HG02642 (cell line): ENCODE results near the gene VWDE.

Experiments
- ATAC-seq: cut with Tn5 transposase; IDR thresholded peaks from one replicate; pipeline ENCODE4 v1.9.1; 2021; ENCODE audit warnings: mild to moderate bottlenecking; ENCODE audit not compliant: unreplicated experiment, poor library complexity

VWDE gene

DNA sequence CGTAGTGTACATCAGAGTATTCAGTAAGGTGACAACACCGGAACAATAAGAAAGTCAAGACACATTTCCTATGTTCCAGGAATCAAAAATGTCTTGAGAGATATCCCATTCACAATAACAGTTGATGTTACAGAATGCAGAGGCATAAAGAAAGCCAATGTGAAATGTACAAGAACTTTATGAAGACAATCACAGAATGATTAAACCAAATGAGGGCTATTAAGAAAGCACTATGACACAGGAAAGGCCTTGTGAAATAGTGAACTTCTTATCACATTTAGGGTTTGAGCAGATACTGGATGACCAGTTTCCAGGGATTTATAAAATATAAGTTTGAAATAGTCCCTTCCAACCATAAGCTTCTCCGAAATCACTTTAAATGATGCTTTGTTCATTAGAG is 52.7 kb downstream of the VWDE start:
- ATAC-seq, result no peak

DNA sequence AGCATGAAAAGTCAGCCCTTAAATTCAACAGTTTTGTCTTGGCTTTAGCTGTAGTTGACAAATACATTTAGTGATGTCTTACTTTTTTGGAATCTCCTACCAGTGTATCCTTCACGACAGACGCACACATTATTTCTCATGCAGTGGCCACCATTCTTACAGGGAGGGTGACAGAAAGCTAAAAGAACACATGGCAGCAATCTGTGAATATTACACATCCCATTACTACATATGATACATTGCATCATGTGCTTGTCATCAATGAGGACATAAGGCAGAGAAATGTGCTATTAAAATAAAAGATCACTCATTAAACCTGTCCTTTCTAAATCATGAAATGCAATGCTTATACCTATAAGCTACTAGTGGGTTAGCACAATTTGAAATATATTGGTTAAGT is 66.6 kb downstream of the VWDE start:
- no peak for ATAC-seq

GRCh38 chr7:12328888-12329770 is 74.5 kb downstream of the VWDE start:
- ATAC-seq, result no peak

DNA sequence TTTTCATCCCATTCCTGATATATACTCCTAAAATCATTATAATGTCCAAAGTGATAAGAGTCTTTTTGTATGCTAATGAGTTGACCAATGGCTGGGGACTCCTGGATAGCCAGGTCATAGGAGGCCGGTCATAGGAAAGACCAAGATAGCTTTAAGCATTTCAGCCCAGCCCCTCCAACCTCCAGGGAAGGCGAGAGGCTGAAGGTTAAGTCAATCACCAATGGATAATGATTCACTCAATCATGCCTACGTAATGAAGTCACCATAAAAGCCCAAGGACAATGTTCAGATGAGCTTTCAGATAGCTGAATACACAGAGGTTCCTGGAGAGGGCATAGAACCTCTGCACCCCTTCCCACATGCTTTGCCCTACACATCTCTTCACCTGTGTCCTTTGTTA is 75.7 kb downstream of the VWDE start:
- ATAC-seq, result no peak

DNA sequence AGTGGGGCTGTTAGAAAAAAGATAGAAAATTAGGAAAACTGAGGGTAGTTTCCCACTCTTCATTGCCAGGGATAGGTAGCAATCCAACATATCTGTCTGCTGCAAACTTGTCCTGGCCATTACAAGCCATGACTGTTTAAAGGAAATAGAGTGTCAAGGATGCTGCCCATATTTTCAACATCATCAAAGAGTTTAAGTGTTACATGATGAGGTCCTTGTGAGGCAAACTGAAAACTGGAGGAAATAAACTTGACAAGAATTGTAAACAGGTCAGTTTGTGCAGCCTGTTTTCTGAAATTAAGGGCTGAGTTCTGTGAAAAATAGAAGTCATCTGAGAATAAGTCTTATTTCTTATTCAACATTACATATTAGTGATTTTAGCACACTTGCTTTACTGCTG is 78.0 kb downstream of the VWDE start:
- ATAC-seq, result no peak

- peak; percentile 33 for ATAC-seq
These were observed 80.2 kb downstream of the VWDE start for GRCh38 chr7:12323415-12323814.

DNA sequence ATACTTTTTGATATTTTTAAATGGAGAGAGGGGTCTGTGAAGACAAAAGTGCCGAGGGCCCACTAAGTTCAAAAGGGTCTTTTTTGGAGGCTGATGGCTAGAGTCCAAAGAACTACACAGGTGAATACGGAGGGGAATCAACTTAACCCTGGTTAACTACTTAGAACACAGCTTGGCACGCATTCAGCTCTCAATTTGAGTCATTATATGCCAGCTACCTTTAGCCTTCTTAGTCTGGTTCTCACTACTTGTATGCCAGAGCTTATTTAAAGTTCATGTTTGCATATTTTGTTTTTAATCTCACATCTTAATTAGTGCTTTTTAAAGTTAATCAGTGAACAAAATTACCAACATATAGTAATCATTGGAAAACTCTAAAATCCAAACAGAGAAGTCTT is 80.8 kb downstream of the VWDE start:
- ATAC-seq, result peak; percentile 79

DNA sequence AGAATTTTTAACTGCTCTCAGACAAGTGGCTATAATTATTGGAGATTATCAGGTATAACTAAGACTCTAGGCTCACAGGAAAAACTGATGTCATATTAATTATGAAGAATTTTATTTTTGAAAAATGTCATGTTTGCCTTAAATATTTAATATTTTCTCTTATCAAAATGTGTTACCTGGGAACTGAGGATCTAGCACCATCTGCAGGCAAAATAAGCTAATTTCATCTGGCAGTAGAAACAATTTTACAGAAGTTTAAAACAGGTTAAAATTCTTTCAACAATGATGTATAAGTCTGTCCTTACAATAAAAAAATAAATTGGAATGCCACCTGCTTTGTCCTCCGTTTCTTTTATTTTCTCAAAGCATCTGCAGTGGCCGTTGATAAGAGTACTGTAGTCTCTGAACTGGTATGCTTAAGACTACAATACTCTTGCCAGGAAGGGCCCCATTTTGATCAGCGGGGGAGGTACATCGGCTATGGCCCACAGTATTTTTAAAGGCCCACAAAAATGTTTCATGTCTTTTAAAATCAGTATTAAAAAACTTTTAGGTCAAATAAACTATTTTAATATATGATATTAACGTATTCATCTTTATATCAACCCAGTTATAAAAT is 81.3 kb downstream of the VWDE start:
- no peak for ATAC-seq

DNA sequence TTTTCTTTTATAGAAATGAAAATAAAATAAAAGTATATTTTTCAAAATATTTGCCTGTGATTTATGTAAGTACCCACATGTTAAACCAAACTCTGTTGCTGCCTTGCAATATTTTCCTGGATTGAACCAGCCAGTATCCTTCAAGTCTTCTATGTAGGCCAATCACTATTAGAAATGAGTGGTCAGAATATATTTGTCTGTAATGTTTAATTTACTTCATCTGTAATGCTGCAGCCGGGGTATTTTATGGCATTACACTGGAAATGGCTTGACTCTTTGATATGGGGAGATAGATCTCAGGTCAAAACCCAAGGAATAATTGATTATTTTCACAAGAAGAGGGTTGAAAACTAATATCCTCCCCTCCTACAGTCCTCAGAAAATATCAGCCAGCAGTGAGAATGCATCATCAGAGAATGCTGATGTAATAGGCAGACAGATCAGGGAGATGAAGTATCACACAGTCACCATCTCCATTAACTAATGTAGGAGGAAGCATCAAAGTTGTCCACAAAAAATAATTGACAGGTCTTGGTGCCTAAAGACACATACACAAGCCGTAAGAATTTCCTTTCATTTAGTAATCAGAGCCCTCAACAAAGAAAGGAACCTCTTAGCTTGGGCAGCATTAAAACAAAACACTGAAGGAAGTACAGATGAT is 82.5 kb downstream of the VWDE start:
- no peak for ATAC-seq

- no peak for ATAC-seq
These were observed 83.3 kb downstream of the VWDE start for GRCh38 chr7:12320241-12320986.

GRCh38 chr7:12317675-12318074 is 86.0 kb downstream of the VWDE start:
- no peak for ATAC-seq

DNA sequence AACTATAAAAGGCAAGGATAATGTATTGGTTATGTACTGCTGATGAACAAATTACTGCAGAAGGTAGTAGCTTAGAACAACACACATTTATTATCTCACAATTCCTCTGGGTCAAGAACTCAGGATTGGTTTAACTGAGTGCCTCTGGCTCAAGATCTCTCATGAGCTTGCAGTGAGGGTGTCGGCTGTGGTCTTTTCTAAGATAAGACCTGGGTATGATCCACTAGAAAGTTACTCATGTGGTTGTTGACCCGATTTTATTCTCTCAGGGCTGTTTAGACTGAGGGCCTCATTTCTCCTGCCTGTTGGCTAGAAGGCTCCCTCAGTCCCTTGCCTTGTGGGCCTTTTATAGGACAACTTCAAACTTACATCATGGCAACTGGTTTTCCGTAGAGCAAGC is 86.7 kb downstream of the VWDE start:
- ATAC-seq, result no peak

GRCh38 chr7:12315049-12315448 is 88.6 kb downstream of the VWDE start:
- ATAC-seq, result no peak

GRCh38 chr7:12314199-12314598 is 89.5 kb downstream of the VWDE start:
- peak; percentile 86 for ATAC-seq

GRCh38 chr7:12305502-12305901 is 98.2 kb downstream of the VWDE start:
- ATAC-seq, result no peak

GRCh38 chr7:12303495-12303894 is 100.2 kb downstream of the VWDE start:
- ATAC-seq, result no peak

DNA sequence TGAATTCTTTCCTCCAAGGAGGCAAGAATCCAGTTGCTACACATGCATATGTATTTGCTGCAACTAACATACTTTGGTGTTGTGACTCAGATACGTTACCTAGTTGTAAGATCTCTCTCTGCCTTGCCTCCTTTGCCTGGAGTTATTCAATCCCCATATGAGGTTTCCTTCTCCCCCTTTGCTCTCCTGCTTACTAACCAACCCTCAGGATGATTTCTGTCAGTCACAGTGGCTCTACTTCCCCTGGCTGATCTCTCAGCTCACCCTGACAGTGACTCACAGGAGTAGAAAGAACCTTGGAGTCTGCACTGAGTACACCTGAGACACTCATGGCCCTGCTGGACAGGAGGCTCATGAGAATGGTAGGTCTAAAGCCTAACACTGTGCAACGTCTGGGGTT is 100.6 kb downstream of the VWDE start:
- ATAC-seq, result no peak

DNA sequence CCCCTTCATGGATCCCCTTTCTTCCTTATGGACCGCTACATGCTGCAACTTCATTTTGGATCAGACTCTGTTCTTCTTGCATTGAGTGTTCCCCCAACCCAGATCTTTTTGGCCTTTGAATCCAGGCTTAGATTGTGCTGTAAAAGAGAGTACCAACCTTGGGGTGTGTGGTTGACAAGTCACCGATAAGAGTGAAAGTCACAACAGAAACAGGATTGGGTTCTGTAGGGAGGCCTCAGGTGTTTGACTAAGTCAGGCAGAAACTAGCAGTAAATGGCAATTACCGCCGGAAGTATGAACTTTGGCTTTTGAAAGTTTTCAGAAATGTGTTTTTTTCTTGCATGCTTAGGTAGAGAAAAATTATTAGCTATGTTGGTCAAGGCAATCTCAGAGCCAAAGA is 103.2 kb downstream of the VWDE start:
- no peak for ATAC-seq

- ATAC-seq, result no peak
These were observed 104.3 kb downstream of the VWDE start for GRCh38 chr7:12299367-12299766.

- ATAC-seq, result no peak
These were observed 106.2 kb downstream of the VWDE start for GRCh38 chr7:12297283-12298108.
